ENCODE results near the gene NAA11. TPM values are rescaled to one million over a fixed set of nuclear protein-coding genes. Genes with fewer than 3 reads are reported as not detected.

NAA11 gene
- total RNA-seq, 1 experiment from 2014 or later, result not detected

- Histone ChIP-seq H3K79me1 (ENCODE audit: insufficient read depth, low read depth, low read length, poor library complexity, severe bottlenecking) (no peaks in the 10 kb centered on the region), H3K9me3 (ENCODE audit: control insufficient read depth, low read depth, low read length) (no peaks in the 10 kb centered on the region), H2BK5ac (ENCODE audit: insufficient read length, low read length) (no peak overlapping the region), H3K23ac (ENCODE audit: insufficient read length, low read depth, low read length) (no peak overlapping the region), H3T11ph (ENCODE audit: low read length) (no peak overlapping the region), H4K8ac (replicated peaks; ENCODE audit: insufficient read length, low read depth, low read length) (no peak overlapping the region), H3K18ac (ENCODE audit: insufficient read length, low read depth, low read length) (no peak overlapping the region), H4K20me1 (ENCODE audit: control insufficient read depth, insufficient read depth, insufficient read length) (no peaks in the 10 kb centered on the region), H3K4me1 (ENCODE audit: insufficient read depth, low read length) (peaks cover 3% of the 10 kb centered on the region; the same call in 1 of the 2 replicates), H3K14ac (ENCODE audit: insufficient read depth, low read length) (no peak overlapping the region), H3K23me2 (ENCODE audit: insufficient read length, low read depth, low read length, poor library complexity, severe bottlenecking) (no peaks in the 10 kb centered on the region), H3K27me3 (ENCODE audit: insufficient read depth, low read length) (no peaks in the 10 kb centered on the region), H4K91ac (ENCODE audit: insufficient read length, low read depth, low read length) (no peak overlapping the region), H3K4ac (ENCODE audit: low read depth, low read length) (no peak overlapping the region), H3K9ac (ENCODE audit: extremely low read depth, insufficient read length, low read length) (no peak overlapping the region), H2AK5ac (ENCODE audit: insufficient read length, low read length) (no peak overlapping the region), H4K5ac (ENCODE audit: insufficient read length, low read depth, low read length) (no peak overlapping the region), H3K4me2 (ENCODE audit: insufficient read depth, insufficient read length, low read length) (no peak overlapping the region), H3K27ac (ENCODE audit: insufficient read length, low read depth, low read length) (no peak overlapping the region), H2BK12ac (ENCODE audit: insufficient read length, low read depth, low read length) (no peak overlapping the region), H2BK20ac (ENCODE audit: low read depth, low read length, poor library complexity, severe bottlenecking) (no peak overlapping the region), H2BK15ac (ENCODE audit: low read depth, low read length) (no peak overlapping the region), H2AFZ (ENCODE audit: low read length) (no peak overlapping the region), H3K79me2 (ENCODE audit: insufficient read depth, low read length) (no peaks in the 10 kb centered on the region), H2BK120ac (ENCODE audit: low read depth, low read length, poor library complexity, severe bottlenecking) (no peak overlapping the region), H3K56ac (ENCODE audit: insufficient read length, low read depth, low read length) (no peak overlapping the region)
- no peaks in the 10 kb centered on the region for H3K27me3 Mint-ChIP-seq (ENCODE audit: low read depth)
- TF ChIP-seq CTCF (conservative IDR thresholded peaks at IDR 0.05), result no peak
- H3K9me3 Mint-ChIP-seq, result no peaks in the 10 kb centered on the region
- DNase-seq, result no peak
- H3K36me3 Mint-ChIP-seq (ENCODE audit: insufficient read depth in 1 of 3, low read depth in 3 of 3), result no peaks in the 10 kb centered on the region
- H3K4me3 Mint-ChIP-seq, result no peak overlapping the region
- peaks cover 0 to 5% of the 10 kb centered on the region in 2 experiments; a peak in 1 of 4 replicates for H3K4me1 Mint-ChIP-seq
- WGBS (ENCODE audit: extremely low coverage, insufficient read length, low lambda C conversion rate), result no CpG with 5 or more reads among the region's 2 CpGs
- H3K27ac Mint-ChIP-seq, result no peak overlapping the region; a peak in 1 of 7 replicates
Measured at GRCh38 chr4:79331126-79331876, 5.4 kb upstream of the NAA11 start.

All from H9 (cell line).